Vagina (tissue), 2 donors: ENCODE measurements around the gene ISX.

Experiments
- POLR2A ChIP-seq, 2 donors: fragments of 450-650 bp; IDR thresholded peaks; one replicate each; pipeline ENCODE4 v1.6.1; 2017; ENCODE audit warnings: antibody characterized with exemption in 2 of 2, mild to moderate bottlenecking in 2 of 2, moderate library complexity in 2 of 2
- POLR2AphosphoS5 ChIP-seq, 2 donors: sonication (generic); formaldehyde crosslinking; IDR thresholded peaks; one replicate each; pipeline ENCODE4 v1.9.0; 2017; ENCODE audit warnings: antibody characterized with exemption in 2 of 2, mild to moderate bottlenecking in 2 of 2, low read depth in 1 of 2; ENCODE audit not compliant: insufficient read depth in 1 of 2
- TF ChIP-seq, protein P1 (sequence below), 3 experiments: fragments of 450-650 bp in 2 of 3; fragments of 200-600 bp in 1 of 3; sonication (generic) in 1 of 3; IDR thresholded peaks; one replicate each; pipeline ENCODE4 v1.5.1; 2017 to 2019; ENCODE audit warnings: antibody characterized with exemption in 3 of 3, mild to moderate bottlenecking in 2 of 3, moderate library complexity in 2 of 3

DNA sequence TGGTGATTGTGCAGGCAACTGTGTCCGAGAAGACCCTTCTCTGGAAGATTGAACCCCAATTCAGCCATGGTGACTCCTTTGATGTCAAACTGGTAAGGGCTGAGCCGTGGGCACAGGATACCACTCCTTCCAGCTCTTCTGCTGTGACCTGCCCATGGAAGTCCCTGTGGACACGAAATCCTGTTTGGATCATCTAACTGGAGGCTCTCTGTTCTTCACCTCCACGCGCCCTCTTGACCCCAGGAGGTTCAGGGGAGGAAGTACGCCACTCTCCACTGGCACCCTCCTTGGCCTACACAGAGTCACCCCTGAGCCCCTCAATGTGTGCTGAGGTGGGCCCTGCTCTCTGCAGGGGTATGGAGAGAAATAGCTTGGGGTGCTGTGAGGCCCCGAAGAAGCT lies 810 bp downstream of the ISX start:
- TF ChIP-seq, protein P1, sequence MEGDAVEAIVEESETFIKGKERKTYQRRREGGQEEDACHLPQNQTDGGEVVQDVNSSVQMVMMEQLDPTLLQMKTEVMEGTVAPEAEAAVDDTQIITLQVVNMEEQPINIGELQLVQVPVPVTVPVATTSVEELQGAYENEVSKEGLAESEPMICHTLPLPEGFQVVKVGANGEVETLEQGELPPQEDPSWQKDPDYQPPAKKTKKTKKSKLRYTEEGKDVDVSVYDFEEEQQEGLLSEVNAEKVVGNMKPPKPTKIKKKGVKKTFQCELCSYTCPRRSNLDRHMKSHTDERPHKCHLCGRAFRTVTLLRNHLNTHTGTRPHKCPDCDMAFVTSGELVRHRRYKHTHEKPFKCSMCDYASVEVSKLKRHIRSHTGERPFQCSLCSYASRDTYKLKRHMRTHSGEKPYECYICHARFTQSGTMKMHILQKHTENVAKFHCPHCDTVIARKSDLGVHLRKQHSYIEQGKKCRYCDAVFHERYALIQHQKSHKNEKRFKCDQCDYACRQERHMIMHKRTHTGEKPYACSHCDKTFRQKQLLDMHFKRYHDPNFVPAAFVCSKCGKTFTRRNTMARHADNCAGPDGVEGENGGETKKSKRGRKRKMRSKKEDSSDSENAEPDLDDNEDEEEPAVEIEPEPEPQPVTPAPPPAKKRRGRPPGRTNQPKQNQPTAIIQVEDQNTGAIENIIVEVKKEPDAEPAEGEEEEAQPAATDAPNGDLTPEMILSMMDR (IDR thresholded peaks at IDR 0.05) = no peak
- TF ChIP-seq POLR2A (IDR thresholded peaks at IDR 0.05) = no peak
- TF ChIP-seq POLR2AphosphoS5 (IDR thresholded peaks at IDR 0.05; ENCODE audit: insufficient read depth in 1 of 2, low read depth in 1 of 2) = no peak
